ENCODE data around the gene TSPAN5. TPM values are rescaled to one million over a fixed set of nuclear protein-coding genes. Genes with fewer than 3 reads are reported as not detected.

Gene TSPAN5
- total RNA-seq, 4 donors from 2014 or later = 2.1 to 5.8 (median 3.8) TPM

DNA sequence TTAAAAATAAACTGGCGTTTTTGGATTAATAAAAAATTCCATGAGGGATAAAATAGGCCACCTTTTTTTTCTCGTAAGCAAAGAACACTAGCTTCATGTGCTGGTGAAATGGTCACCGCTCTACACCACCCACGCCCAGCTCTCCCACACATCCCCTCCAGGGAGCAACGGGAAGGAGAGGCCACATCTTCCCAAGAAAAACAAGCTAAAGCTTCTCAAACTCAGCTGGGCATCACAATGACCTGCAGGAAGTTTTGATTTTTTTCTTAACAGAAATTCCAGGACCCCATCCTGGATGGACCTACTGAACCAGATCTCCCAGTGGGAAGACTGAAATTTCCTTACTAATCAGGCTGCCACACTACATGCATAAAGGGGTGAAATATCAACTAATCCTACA, 9.8 kb downstream of the TSPAN5 start:
- no peak overlapping the region for H3K27ac ChIP-seq
- H3K4me3 ChIP-seq = no peak overlapping the region
- no peaks in the 10 kb centered on the region for H3K36me3 ChIP-seq
- no peaks in the 10 kb centered on the region for H3K4me1 ChIP-seq
- no peaks in the 10 kb centered on the region for H3K27me3 ChIP-seq
- no peaks in the 10 kb centered on the region for H3K9me3 ChIP-seq
- DNase-seq = no peak
- no peak for TF ChIP-seq POLR2A (IDR thresholded peaks at IDR 0.05)
- TF ChIP-seq, protein P1, sequence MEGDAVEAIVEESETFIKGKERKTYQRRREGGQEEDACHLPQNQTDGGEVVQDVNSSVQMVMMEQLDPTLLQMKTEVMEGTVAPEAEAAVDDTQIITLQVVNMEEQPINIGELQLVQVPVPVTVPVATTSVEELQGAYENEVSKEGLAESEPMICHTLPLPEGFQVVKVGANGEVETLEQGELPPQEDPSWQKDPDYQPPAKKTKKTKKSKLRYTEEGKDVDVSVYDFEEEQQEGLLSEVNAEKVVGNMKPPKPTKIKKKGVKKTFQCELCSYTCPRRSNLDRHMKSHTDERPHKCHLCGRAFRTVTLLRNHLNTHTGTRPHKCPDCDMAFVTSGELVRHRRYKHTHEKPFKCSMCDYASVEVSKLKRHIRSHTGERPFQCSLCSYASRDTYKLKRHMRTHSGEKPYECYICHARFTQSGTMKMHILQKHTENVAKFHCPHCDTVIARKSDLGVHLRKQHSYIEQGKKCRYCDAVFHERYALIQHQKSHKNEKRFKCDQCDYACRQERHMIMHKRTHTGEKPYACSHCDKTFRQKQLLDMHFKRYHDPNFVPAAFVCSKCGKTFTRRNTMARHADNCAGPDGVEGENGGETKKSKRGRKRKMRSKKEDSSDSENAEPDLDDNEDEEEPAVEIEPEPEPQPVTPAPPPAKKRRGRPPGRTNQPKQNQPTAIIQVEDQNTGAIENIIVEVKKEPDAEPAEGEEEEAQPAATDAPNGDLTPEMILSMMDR (IDR thresholded peaks at IDR 0.05) = no peak

DNA sequence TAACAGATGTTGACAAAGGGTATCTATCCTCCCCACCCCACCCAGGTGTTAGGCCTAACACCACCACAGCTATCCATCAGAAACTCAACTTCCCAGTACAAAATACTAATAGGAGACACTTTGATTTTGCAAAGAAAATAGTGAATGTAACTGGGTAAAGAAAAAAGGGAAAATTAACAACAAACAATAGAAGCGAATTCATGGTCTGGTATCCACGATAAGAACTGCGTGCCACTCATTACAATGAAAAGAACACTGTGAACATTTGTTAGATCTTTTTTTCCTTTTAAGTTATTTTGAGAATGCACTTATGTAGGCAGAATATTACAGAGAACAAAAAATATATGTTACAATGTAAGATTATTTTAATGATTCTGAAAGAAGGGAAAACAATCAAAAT, 12.0 kb downstream of the TSPAN5 start:
- Histone ChIP-seq H3K27ac (no peak overlapping the region), H3K36me3 (no peaks in the 10 kb centered on the region), H3K9me3 (no peaks in the 10 kb centered on the region), H3K27me3 (no peaks in the 10 kb centered on the region), H3K4me3 (no peak overlapping the region), H3K4me1 (peaks cover 0 to 3% (median 0%) of the 10 kb centered on the region in 4 donors)
- no peak for DNase-seq
- TF ChIP-seq POLR2A (IDR thresholded peaks at IDR 0.05) = no peak
- TF ChIP-seq, protein P1 (IDR thresholded peaks at IDR 0.05) = no peak

- Histone ChIP-seq H3K4me1 (peaks cover 0 to 3% (median 0%) of the 10 kb centered on the region in 4 donors), H3K27me3 (no peaks in the 10 kb centered on the region), H3K27ac (no peak overlapping the region), H3K4me3 (no peak overlapping the region), H3K36me3 (no peaks in the 10 kb centered on the region), H3K9me3 (no peaks in the 10 kb centered on the region)
- no peak for TF ChIP-seq POLR2A (IDR thresholded peaks at IDR 0.05)
- TF ChIP-seq, protein P1 (IDR thresholded peaks at IDR 0.05) = no peak
- no peak for DNase-seq
Measured at GRCh38 chr4:98645527-98645926, 12.9 kb downstream of the TSPAN5 start.

- H3K4me1 ChIP-seq = peaks cover 0 to 4% (median 2%) of the 10 kb centered on the region in 4 donors
- no peaks in the 10 kb centered on the region for H3K9me3 ChIP-seq
- DNase-seq = no peak
- H3K27me3 ChIP-seq = no peaks in the 10 kb centered on the region
- no peak for TF ChIP-seq POLR2A (IDR thresholded peaks at IDR 0.05)
- TF ChIP-seq, protein P1 (IDR thresholded peaks at IDR 0.05) = no peak
- no peak overlapping the region for H3K4me3 ChIP-seq
- no peaks in the 10 kb centered on the region for H3K36me3 ChIP-seq
- H3K27ac ChIP-seq = no peak overlapping the region
Measured at GRCh38 chr4:98643755-98644154, 14.7 kb downstream of the TSPAN5 start.

GRCh38 chr4:98642991-98643426, 15.4 kb downstream of the TSPAN5 start:
- H3K9me3 ChIP-seq = no peaks in the 10 kb centered on the region
- H3K4me1 ChIP-seq = peaks cover 0 to 4% (median 2%) of the 10 kb centered on the region in 4 donors
- H3K27ac ChIP-seq = no peak overlapping the region
- H3K36me3 ChIP-seq = no peaks in the 10 kb centered on the region
- H3K27me3 ChIP-seq = no peaks in the 10 kb centered on the region
- H3K4me3 ChIP-seq = no peak overlapping the region
- no peak for DNase-seq
- TF ChIP-seq POLR2A (IDR thresholded peaks at IDR 0.05) = no peak
- TF ChIP-seq, protein P1 (IDR thresholded peaks at IDR 0.05) = no peak
